Endothelial cell of umbilical vein (primary cell): Measurements from ENCODE around the gene NETO1. TPM values are rescaled to one million over a fixed set of nuclear protein-coding genes. Genes with fewer than 3 reads are reported as not detected.

Source experiments
- BruUV-seq: library from RNA; stranded (reverse); fragments of 400-500 nt; replicated peaks from 2 replicates; lab custom pipeline; 2021; lab: Mats Ljungman, UMichigan
- CTCF ChIA-PET: fragments of 300-600, 350-600 bp; sonication (Branson Sonifier 250); formaldehyde crosslinking; loops from one replicate; lab custom pipeline; 2021; ENCODE audit warnings: antibody characterized with exemption, inconsistent platforms; lab: Charles Lee
- POLR2A ChIA-PET: fragments of 300-600, 350-600 bp; sonication (Branson Sonifier 250); formaldehyde crosslinking; loops from one replicate; lab custom pipeline; 2021; ENCODE audit warnings: antibody characterized with exemption, inconsistent platforms; lab: Charles Lee
- DNase-seq: peaks from one replicate; pipeline ENCODE4 v3.0.0-alpha.2; 2011; ENCODE audit warnings: low read depth, low spot score
- FAIRE-seq: peaks from 2 replicates; lab custom pipeline; 2011; peaks lifted over from hg19 to GRCh38; lab: Jason Lieb, UNC
- H2AFZ ChIP-seq: 2 replicates; pipeline ENCODE4 v1.6.0; 2012; ENCODE audit warnings: low read depth, low read length, control low read depth, inconsistent platforms
- H3K27ac ChIP-seq: 2 replicates; pipeline ENCODE4 v1.5.1; 2011; ENCODE audit warnings: low read depth, mild to moderate bottlenecking, control low read depth, low read length, moderate library complexity; ENCODE audit not compliant: insufficient read depth
- H3K27me3 ChIP-seq, 2 experiments: 2 replicates each; pipeline versions ENCODE4 v1.6.0 to v1.6.1; 2011; ENCODE audit warnings: low read length in 2 of 2, mixed read lengths in 1 of 2; ENCODE audit not compliant: control insufficient read depth in 2 of 2, insufficient read depth in 2 of 2
- H3K36me3 ChIP-seq, 2 experiments: 2 replicates in 1 of 2; 3 replicates in 1 of 2; pipeline ENCODE4 v1.5.1; 2011; ENCODE audit warnings: low read length in 2 of 2, mild to moderate bottlenecking in 1 of 2, moderate library complexity in 1 of 2; ENCODE audit not compliant: control insufficient read depth in 2 of 2, insufficient read depth in 2 of 2; ENCODE audit errors: extremely low read depth in 1 of 2
- H3K4me1 ChIP-seq: 3 replicates; pipeline ENCODE4 v1.5.1; 2011; ENCODE audit warnings: mild to moderate bottlenecking, low read length; ENCODE audit not compliant: control insufficient read depth, insufficient read depth; ENCODE audit errors: extremely low read depth
- H3K4me2 ChIP-seq: 2 replicates; pipeline ENCODE4 v1.6.1; 2011; ENCODE audit warnings: low read length, control low read depth, mixed read lengths; ENCODE audit not compliant: insufficient read depth
- H3K4me3 ChIP-seq, 3 experiments: fragments of 200-600 bp in 1 of 3; sonication (generic), shearing (Covaris generic) in 1 of 3; replicated peaks in 1 of 3; 2 replicates each; pipeline ENCODE4 v1.5.1; 2011 to 2016; ENCODE audit warnings: control low read depth in 3 of 3, low read length in 3 of 3, mild to moderate bottlenecking in 2 of 3, inconsistent platforms in 1 of 3, low read depth in 1 of 3, moderate library complexity in 1 of 3; ENCODE audit not compliant: insufficient read depth in 1 of 3
- H3K79me2 ChIP-seq: 2 replicates; pipeline ENCODE4 v1.6.0; 2012; ENCODE audit warnings: low read length, inconsistent platforms; ENCODE audit not compliant: control insufficient read depth, insufficient read depth
- H3K9ac ChIP-seq: replicated peaks from 2 replicates; pipeline ENCODE3; 2011; ENCODE audit warnings: low read length, control low read depth; ENCODE audit not compliant: insufficient read depth; ENCODE audit errors: extremely low read depth
- H3K9me1 ChIP-seq: replicated peaks from 3 replicates; pipeline ENCODE4 v1.6.0; 2011; ENCODE audit warnings: mild to moderate bottlenecking, low read length; ENCODE audit not compliant: control insufficient read depth, insufficient read depth; ENCODE audit errors: extremely low read depth
- H3K9me3 ChIP-seq: replicated peaks from 2 replicates; pipeline ENCODE4 v1.5.1; 2012; ENCODE audit warnings: low read length, inconsistent platforms; ENCODE audit not compliant: control insufficient read depth, insufficient read depth
- H4K20me1 ChIP-seq: replicated peaks from 2 replicates; pipeline ENCODE3; 2011; ENCODE audit warnings: mild to moderate bottlenecking, low read length; ENCODE audit not compliant: control insufficient read depth, insufficient read depth; ENCODE audit errors: extremely low read depth
- CTCF ChIP-seq, 2 donors: IDR thresholded peaks; 1 replicate in 1 of 2; 2 replicates in 1 of 2; pipeline ENCODE4 v1.5.1; 2011; ENCODE audit warnings: low read length in 2 of 2, mild to moderate bottlenecking in 2 of 2, moderate library complexity in 2 of 2, control low read depth in 1 of 2, inconsistent platforms in 1 of 2, low read depth in 1 of 2; ENCODE audit not compliant: insufficient read depth in 1 of 2; ENCODE audit errors: extremely low read depth in 1 of 2
- EZH2 ChIP-seq: IDR thresholded peaks from 2 replicates; pipeline ENCODE4 v1.6.1; 2012; ENCODE audit warnings: borderline replicate concordance, low read depth, mild to moderate bottlenecking, moderate library complexity, low read length, inconsistent platforms; ENCODE audit not compliant: severe bottlenecking
- FOS ChIP-seq: IDR thresholded peaks from 2 replicates; pipeline ENCODE4 v1.6.1; 2011; ENCODE audit warnings: mild to moderate bottlenecking, low read length, moderate library complexity, borderline replicate concordance; ENCODE audit not compliant: insufficient read depth
- GATA2 ChIP-seq: IDR thresholded peaks from 2 replicates; pipeline ENCODE4 v1.7.0; 2011; ENCODE audit warnings: low read depth, mild to moderate bottlenecking, moderate library complexity, mixed read lengths, low read length; ENCODE audit not compliant: insufficient read length, insufficient read depth
- MAX ChIP-seq: IDR thresholded peaks from 2 replicates; pipeline ENCODE4 v1.6.1; 2011; ENCODE audit not compliant: insufficient read depth, insufficient read length
- POLR2A ChIP-seq: IDR thresholded peaks from 2 replicates; pipeline ENCODE4 v1.6.1; 2012; ENCODE audit warnings: low read depth, mild to moderate bottlenecking, control low read depth, low read length
- POLR2AphosphoS5 ChIP-seq: IDR thresholded peaks from 2 replicates; pipeline ENCODE4 v1.6.1; 2012; ENCODE audit warnings: low read depth, mild to moderate bottlenecking, control low read depth, low read length, moderate library complexity; ENCODE audit not compliant: insufficient read depth
- dilution Hi-C: fragments of 300-500 bp; cut with MboI; formaldehyde crosslinking; loops from one replicate; pipeline ENCODE4 v1.15.0; 2019; ENCODE audit warnings: low sequenced_read_pairs; ENCODE audit not compliant: extremely low pct_ligation_motif_present
- intact Hi-C: fragments of 100-400 bp; cut with micrococcal nuclease; formaldehyde crosslinking; loops from one replicate; pipeline ENCODE4 v1.10.0; 2022
- polyA plus RNA-seq, 4 experiments: library from polyadenylated mRNA; depleted of rRNA in 3 of 4; stranded (reverse) in 3 of 4; unstranded in 1 of 4; fragments of >200 nt; gene quantifications; 2 replicates each; pipeline versions ENCODE4 v1.2.1 to v1.2.3, GENCODE V29; 2011 to 2012; ENCODE audit warnings: missing spikeins in 1 of 4
- total RNA-seq: library from RNA; stranded (reverse); gene quantifications from 2 replicates; pipeline ENCODE4 v1.2.3, GENCODE V29; 2021

NETO1 gene
- total and polyA plus RNA-seq, 2 donors (not counting 3 experiments of a cell fraction or from before 2014, with no cell fraction given): not detected

GRCh38 chr18:72697706-72698105 lies 170.1 kb downstream of the NETO1 start:
- FAIRE-seq (no peak), DNase-seq (no peak)
- H3K4me3 ChIP-seq: no peak overlapping the region
- H3K9me3 ChIP-seq: no peaks in the 10 kb centered on the region
- ChIA-PET POLR2A (no interaction called here), CTCF (no interaction called here)
- H3K9me1 ChIP-seq: no peaks in the 10 kb centered on the region
- intact Hi-C loops: no loop called here
- H3K27me3 ChIP-seq: no peaks in the 10 kb centered on the region
- no TSS peak for BruUV-seq
- H4K20me1 ChIP-seq: no peaks in the 10 kb centered on the region
- no peak overlapping the region for H3K27ac ChIP-seq
- H3K4me2 ChIP-seq: no peak overlapping the region
- no peaks in the 10 kb centered on the region for H3K79me2 ChIP-seq
- H2AFZ ChIP-seq: no peak overlapping the region
- H3K9ac ChIP-seq: no peak overlapping the region
- TF ChIP-seq POLR2A (no peak), EZH2 (no peak), MAX (no peak), CTCF (IDR thresholded peaks at IDR 0.05; ENCODE audit: extremely low read depth in 1 of 2, insufficient read depth in 1 of 2, low read depth in 1 of 2, low read length in 2 of 2) (no peak), GATA2 (no peak), FOS (no peak), POLR2AphosphoS5 (no peak)
- no peaks in the 10 kb centered on the region for H3K4me1 ChIP-seq
- H3K36me3 ChIP-seq: no peaks in the 10 kb centered on the region
- dilution Hi-C loops: no loop called here
